HFF-Myc (cell line): ENCODE measurements around the gene PPP2R2B.

ENCODE experiments used
- DNase-seq: peaks from one replicate; pipeline ENCODE4 v3.0.0-alpha.2; 2011; ENCODE audit warnings: low read depth; ENCODE audit errors: extremely low read depth
- H3K4me3 ChIP-seq: replicated peaks from 2 replicates; pipeline ENCODE4 v1.5.1; 2011; ENCODE audit warnings: low read depth, mild to moderate bottlenecking, control low read depth, low read length
- TF ChIP-seq, protein P1 (sequence below): IDR thresholded peaks from 2 replicates; pipeline ENCODE4 v1.5.1; 2012; ENCODE audit warnings: mild to moderate bottlenecking, low read depth, low read length, control low read depth; ENCODE audit errors: missing control alignments

The PPP2R2B gene

GRCh38 chr5:146645342-146645741, 233.2 kb downstream of the PPP2R2B start:
- TF ChIP-seq, protein P1, sequence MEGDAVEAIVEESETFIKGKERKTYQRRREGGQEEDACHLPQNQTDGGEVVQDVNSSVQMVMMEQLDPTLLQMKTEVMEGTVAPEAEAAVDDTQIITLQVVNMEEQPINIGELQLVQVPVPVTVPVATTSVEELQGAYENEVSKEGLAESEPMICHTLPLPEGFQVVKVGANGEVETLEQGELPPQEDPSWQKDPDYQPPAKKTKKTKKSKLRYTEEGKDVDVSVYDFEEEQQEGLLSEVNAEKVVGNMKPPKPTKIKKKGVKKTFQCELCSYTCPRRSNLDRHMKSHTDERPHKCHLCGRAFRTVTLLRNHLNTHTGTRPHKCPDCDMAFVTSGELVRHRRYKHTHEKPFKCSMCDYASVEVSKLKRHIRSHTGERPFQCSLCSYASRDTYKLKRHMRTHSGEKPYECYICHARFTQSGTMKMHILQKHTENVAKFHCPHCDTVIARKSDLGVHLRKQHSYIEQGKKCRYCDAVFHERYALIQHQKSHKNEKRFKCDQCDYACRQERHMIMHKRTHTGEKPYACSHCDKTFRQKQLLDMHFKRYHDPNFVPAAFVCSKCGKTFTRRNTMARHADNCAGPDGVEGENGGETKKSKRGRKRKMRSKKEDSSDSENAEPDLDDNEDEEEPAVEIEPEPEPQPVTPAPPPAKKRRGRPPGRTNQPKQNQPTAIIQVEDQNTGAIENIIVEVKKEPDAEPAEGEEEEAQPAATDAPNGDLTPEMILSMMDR = no peak
- DNase-seq = no peak
- H3K4me3 ChIP-seq = no peak overlapping the region

DNA sequence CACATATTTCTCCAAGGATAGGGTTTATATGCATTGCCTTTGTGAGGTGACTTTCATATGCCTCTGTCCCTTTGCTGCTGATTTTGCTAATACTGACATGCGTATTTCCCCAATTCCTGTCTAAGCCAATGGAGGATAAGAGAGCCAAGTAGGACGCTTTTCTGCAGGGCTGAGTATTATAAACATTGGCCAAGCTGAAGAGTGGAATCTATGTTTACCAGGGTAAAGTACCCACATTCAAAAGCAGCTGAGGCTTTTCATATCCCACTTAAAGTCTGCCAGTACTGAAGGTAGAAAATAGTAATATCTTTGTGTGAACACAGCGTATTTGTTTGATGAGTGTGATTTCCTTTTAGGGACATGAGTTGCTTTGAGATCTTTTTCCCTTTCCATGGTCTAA, 233.7 kb downstream of the PPP2R2B start:
- no peak for DNase-seq
- TF ChIP-seq, protein P1 = no peak
- no peak overlapping the region for H3K4me3 ChIP-seq

DNA sequence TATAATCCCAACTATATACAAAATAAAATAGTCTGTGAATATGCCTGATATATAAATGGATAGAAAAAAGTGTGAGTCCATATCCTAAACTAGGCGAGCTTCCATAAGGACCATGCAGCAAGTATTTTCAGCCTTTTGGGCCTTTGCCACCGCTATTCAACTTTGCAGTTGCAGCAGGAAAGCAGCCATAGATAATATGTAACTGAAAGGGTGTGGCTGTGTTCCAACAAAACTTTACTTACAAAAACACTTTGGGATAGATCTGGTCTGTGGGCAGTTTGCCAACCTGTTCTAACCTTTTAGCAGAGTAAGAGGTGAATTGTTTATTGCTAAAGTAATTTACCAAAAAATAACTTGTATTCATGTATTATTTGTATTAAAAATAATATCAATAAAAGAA, 234.8 kb downstream of the PPP2R2B start:
- DNase-seq = no peak
- no peak overlapping the region for H3K4me3 ChIP-seq
- TF ChIP-seq, protein P1 = no peak

- TF ChIP-seq, protein P1 = no peak
- H3K4me3 ChIP-seq = no peak overlapping the region
- DNase-seq = no peak
These were observed 236.1 kb downstream of the PPP2R2B start for GRCh38 chr5:146642410-146642809.

DNA sequence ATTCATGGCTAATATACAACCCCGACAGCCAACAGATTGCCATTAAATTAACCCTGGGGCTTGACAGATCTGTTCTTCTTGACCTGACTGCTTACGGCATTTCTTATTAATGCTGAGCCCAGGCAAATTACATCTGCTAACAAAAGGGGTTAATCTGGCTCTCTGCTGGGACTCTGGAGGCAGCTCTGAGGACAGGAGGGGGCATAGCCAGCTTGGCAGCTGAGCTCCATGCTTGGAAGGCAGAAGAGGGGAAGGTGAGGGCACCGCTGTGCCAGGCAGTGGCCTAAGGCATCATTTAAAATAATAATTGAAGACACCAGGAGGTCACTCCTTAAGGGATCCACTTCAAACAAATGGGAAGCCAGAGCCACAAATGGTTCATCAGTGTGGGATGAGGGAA, 236.6 kb downstream of the PPP2R2B start:
- TF ChIP-seq, protein P1 = no peak
- no peak for DNase-seq
- no peak overlapping the region for H3K4me3 ChIP-seq

DNA sequence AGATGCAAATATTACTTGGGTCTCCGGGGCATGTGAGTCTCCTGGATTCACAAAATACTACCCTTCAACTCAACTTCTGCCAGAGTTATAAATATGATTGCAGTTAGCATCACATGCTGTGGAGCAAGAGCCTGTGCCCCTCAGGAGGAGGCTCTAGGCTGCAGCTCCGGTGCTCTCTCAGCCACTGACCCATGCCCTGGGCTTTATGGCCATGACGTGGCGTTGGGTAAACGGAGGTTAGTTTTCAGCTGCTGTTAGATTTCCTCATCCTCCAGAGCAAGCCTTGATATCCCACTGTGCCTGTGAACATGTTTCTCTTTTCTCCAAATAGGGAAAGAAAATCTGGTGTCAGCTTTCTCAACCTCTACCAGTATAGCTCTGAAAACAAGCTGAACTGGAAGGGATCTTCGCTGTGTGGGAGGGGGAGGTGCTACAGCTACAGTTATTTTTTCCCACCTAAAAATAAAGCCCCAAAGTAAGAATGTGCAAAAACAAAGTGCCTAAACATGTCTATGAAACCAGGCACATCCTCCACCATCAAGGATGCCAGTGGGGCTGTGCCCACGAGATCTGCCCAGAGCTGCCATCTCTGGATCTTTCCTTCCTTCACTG, 238.2 kb downstream of the PPP2R2B start:
- DNase-seq = no peak
- no peak overlapping the region for H3K4me3 ChIP-seq
- TF ChIP-seq, protein P1 = no peak

GRCh38 chr5:146635443-146635842, 243.1 kb downstream of the PPP2R2B start:
- DNase-seq = no peak
- TF ChIP-seq, protein P1 = no peak
- no peak overlapping the region for H3K4me3 ChIP-seq
